CD14-positive monocyte (primary cell): Measurements from ENCODE around the gene CLASP1. TPM values are rescaled to one million over a fixed set of nuclear protein-coding genes. Genes with fewer than 3 reads are reported as not detected.

Source experiments
- DNase-seq, 3 donors: peaks; one replicate each; pipeline ENCODE4 v3.0.0-alpha.2; 2011 to 2022
- H2AFZ ChIP-seq: 2 replicates; pipeline ENCODE4 v1.6.0; 2012; ENCODE audit warnings: mild to moderate bottlenecking, low read depth, low read length, inconsistent platforms; ENCODE audit not compliant: insufficient read depth, poor library complexity, severe bottlenecking
- H3K27ac ChIP-seq, 2 donors: 1 replicate in 1 of 2; 2 replicates in 1 of 2; pipeline ENCODE4 v1.5.1; 2012 to 2013; ENCODE audit warnings: low read length in 2 of 2, control low read depth in 1 of 2, inconsistent platforms in 1 of 2, low read depth in 1 of 2, mild to moderate bottlenecking in 1 of 2
- H3K27me3 ChIP-seq, 2 donors: one replicate each; pipeline versions ENCODE4 v1.6.0 to v1.6.1; 2011 to 2013; ENCODE audit warnings: low read length in 2 of 2; ENCODE audit not compliant: control insufficient read depth in 2 of 2, insufficient read depth in 2 of 2
- H3K36me3 ChIP-seq, 2 donors: replicated peaks in 1 of 2; 1 replicate in 1 of 2; 2 replicates in 1 of 2; pipeline versions ENCODE4 v1.5.1 to v1.6.1; 2012 to 2013; ENCODE audit warnings: low read length in 2 of 2, control low read depth in 1 of 2, inconsistent platforms in 1 of 2, mild to moderate bottlenecking in 1 of 2; ENCODE audit not compliant: insufficient read depth in 2 of 2, control insufficient read depth in 1 of 2
- H3K4me1 ChIP-seq, 2 donors: 1 replicate in 1 of 2; 2 replicates in 1 of 2; pipeline versions ENCODE4 v1.5.1 to v1.6.1; 2012 to 2013; ENCODE audit warnings: low read length in 2 of 2, control low read depth in 1 of 2, inconsistent platforms in 1 of 2, mild to moderate bottlenecking in 1 of 2, moderate library complexity in 1 of 2; ENCODE audit not compliant: insufficient read depth in 2 of 2, control insufficient read depth in 1 of 2
- H3K4me2 ChIP-seq: replicated peaks from 2 replicates; pipeline ENCODE3; 2012; ENCODE audit warnings: low read length, moderate library complexity, mild to moderate bottlenecking; ENCODE audit not compliant: poor library complexity, severe bottlenecking; ENCODE audit errors: extremely low read depth
- H3K4me3 ChIP-seq, 3 experiments: fragments of 200-600 bp in 1 of 3; sonication (generic) in 1 of 3; replicated peaks in 1 of 3; 1 replicate in 2 of 3; 2 replicates in 1 of 3; pipeline ENCODE4 v1.5.1; 2011 to 2013; ENCODE audit warnings: low read length in 3 of 3, mild to moderate bottlenecking in 3 of 3, control low read depth in 2 of 3, low read depth in 2 of 3, inconsistent platforms in 1 of 3, moderate library complexity in 1 of 3
- H3K79me2 ChIP-seq: 2 replicates; pipeline ENCODE4 v1.6.0; 2012; ENCODE audit warnings: mild to moderate bottlenecking, control low read depth, inconsistent platforms, low read length, moderate library complexity; ENCODE audit not compliant: insufficient read depth
- H3K9ac ChIP-seq: 2 replicates; pipeline ENCODE4 v1.6.0; 2017; ENCODE audit warnings: low read length, mild to moderate bottlenecking; ENCODE audit not compliant: insufficient read depth, poor library complexity, severe bottlenecking
- H3K9me3 ChIP-seq, 2 donors: replicated peaks in 1 of 2; 1 replicate in 1 of 2; 2 replicates in 1 of 2; pipeline versions ENCODE4 v1.5.1 to v1.6.1; 2012 to 2013; ENCODE audit warnings: low read length in 2 of 2, control low read depth in 1 of 2; ENCODE audit not compliant: control insufficient read depth in 1 of 2, insufficient read depth in 1 of 2
- H4K20me1 ChIP-seq: 2 replicates; pipeline ENCODE4 v1.6.0; 2012; ENCODE audit warnings: mild to moderate bottlenecking, low read length, control low read depth, moderate library complexity; ENCODE audit not compliant: insufficient read depth
- H3K27ac Mint-ChIP-seq, 7 donors: one replicate each; pipeline ENCODE4 v1.8.0; 2020; ENCODE audit warnings: mild to moderate bottlenecking in 7 of 7, mixed read lengths in 7 of 7, moderate library complexity in 6 of 7, inconsistent platforms in 2 of 7
- H3K27me3 Mint-ChIP-seq, 3 donors: one replicate each; pipeline ENCODE4 v1.8.0; 2021 to 2022; ENCODE audit warnings: low read depth in 3 of 3, mild to moderate bottlenecking in 3 of 3, mixed read lengths in 3 of 3, moderate library complexity in 3 of 3, inconsistent platforms in 1 of 3
- H3K36me3 Mint-ChIP-seq, 2 donors: one replicate each; pipeline ENCODE4 v1.8.0; 2020; ENCODE audit warnings: mixed read lengths in 2 of 2, inconsistent platforms in 1 of 2, mild to moderate bottlenecking in 1 of 2
- H3K4me1 Mint-ChIP-seq: one replicate; pipeline ENCODE4 v1.8.0; 2020; ENCODE audit warnings: mild to moderate bottlenecking, mixed read lengths
- H3K4me3 Mint-ChIP-seq, 2 donors: one replicate each; pipeline ENCODE4 v1.8.0; 2020; ENCODE audit warnings: mild to moderate bottlenecking in 2 of 2, mixed read lengths in 2 of 2, moderate library complexity in 1 of 2
- H3K9me3 Mint-ChIP-seq, 7 donors: one replicate each; pipeline ENCODE4 v1.8.0; 2020 to 2022; ENCODE audit warnings: mixed read lengths in 7 of 7, mild to moderate bottlenecking in 6 of 7, moderate library complexity in 6 of 7, inconsistent platforms in 2 of 7
- CTCF ChIP-seq: fragments of 200-600 bp; IDR thresholded peaks from one replicate; pipeline ENCODE4 v1.8.0; 2022; ENCODE audit warnings: antibody characterized with exemption, mild to moderate bottlenecking
- WGBS: methylation state at CpG from one replicate; pipeline ENCODE4 v1.1.5; 2013; ENCODE audit warnings: missing lambda C conversion rate; ENCODE audit not compliant: insufficient coverage; 5-methylcytosine and 5-hydroxymethylcytosine counted together
- intact Hi-C, 2 donors: fragments of 100-400 bp; cut with micrococcal nuclease; formaldehyde crosslinking; loops; one replicate each; pipeline versions ENCODE4 v1.15.0 to v1.15.1; 2023
- polyA plus RNA-seq, 3 donors: library from polyadenylated mRNA; depleted of rRNA in 1 of 3; unstranded in 2 of 3; stranded (reverse) in 1 of 3; fragments of 300-500 nt in 2 of 3; fragments of >200 nt in 1 of 3; fragmentation: Illumina TruSeq in 2 of 3; gene quantifications; 1 replicate in 2 of 3; 2 replicates in 1 of 3; pipeline ENCODE4 v1.2.3, GENCODE V29; 2012 to 2021

CLASP1 gene
- polyA plus RNA-seq, 3 donors, result 4.8 to 8.1 (median 7.6) TPM

- peaks cover 0 to 4% (median 3%) of the 10 kb centered on the region in 7 donors for H3K9me3 Mint-ChIP-seq
- Histone ChIP-seq H2AFZ (no peak overlapping the region), H3K9me3 (no peaks in the 10 kb centered on the region), H3K36me3 (no peaks in the 10 kb centered on the region), H3K27ac (no peak overlapping the region), H3K9ac (no peak overlapping the region), H3K4me3 (no peak overlapping the region), H4K20me1 (no peaks in the 10 kb centered on the region), H3K4me2 (no peak overlapping the region), H3K79me2 (no peaks in the 10 kb centered on the region), H3K27me3 (peaks cover 0 to 4% of the 10 kb centered on the region in 2 donors), H3K4me1 (peaks cover 26 to 27% of the 10 kb centered on the region in 2 donors)
- intact Hi-C loops, result loop anchor here in 1 of 2 donors (2.0 to 10.0 kb wide), 2 partner anchors 20 to 106 kb away; no protein-coding TSS in a partner anchor
- peaks cover 0 to under 1% of the 10 kb centered on the region in 2 donors for H3K36me3 Mint-ChIP-seq
- DNase-seq, result no peak
- 98% methylated on average over 5 of the region's 5 CpGs for WGBS
- H3K4me3 Mint-ChIP-seq, result no peak overlapping the region
- no peak for TF ChIP-seq CTCF
- H3K27me3 Mint-ChIP-seq, result peaks cover 8 to 10% (median 8%) of the 10 kb centered on the region in 3 donors
- peak overlapping the region in 1 of 7 donors; percentile 33 for H3K27ac Mint-ChIP-seq
- H3K4me1 Mint-ChIP-seq, result peaks cover 36% of the 10 kb centered on the region
Measured at GRCh38 chr2:121291251-121291580, 358.0 kb downstream of the CLASP1 start.

- peaks cover 3 to 9% (median 7%) of the 10 kb centered on the region in 7 donors for H3K9me3 Mint-ChIP-seq
- H3K36me3 ChIP-seq, result no peaks in the 10 kb centered on the region
- no peaks in the 10 kb centered on the region for H3K9me3 ChIP-seq
- peaks cover 37 to 42% of the 10 kb centered on the region in 2 donors for H3K4me1 ChIP-seq
- peaks cover 6 to 17% of the 10 kb centered on the region in 2 donors for H3K27me3 ChIP-seq
- no peak overlapping the region for H3K27ac ChIP-seq
- no peak overlapping the region for H3K4me3 Mint-ChIP-seq
- H3K4me2 ChIP-seq, result no peak overlapping the region
- H4K20me1 ChIP-seq, result no peaks in the 10 kb centered on the region
- H3K9ac ChIP-seq, result no peak overlapping the region
- H3K27me3 Mint-ChIP-seq, result peaks cover 19 to 24% (median 23%) of the 10 kb centered on the region in 3 donors
- DNase-seq, result no peak
- peaks cover 7 to 8% of the 10 kb centered on the region in 2 donors for H3K36me3 Mint-ChIP-seq
- no peak overlapping the region for H3K27ac Mint-ChIP-seq
- H3K4me1 Mint-ChIP-seq, result peaks cover 44% of the 10 kb centered on the region
- no peak overlapping the region for H2AFZ ChIP-seq
- H3K79me2 ChIP-seq, result no peaks in the 10 kb centered on the region
- TF ChIP-seq CTCF, result no peak
- no peak overlapping the region for H3K4me3 ChIP-seq
- intact Hi-C loops, result no loop called here
- WGBS, result 100% methylated on average over 5 of the region's 5 CpGs
Measured at GRCh38 chr2:121289271-121289670, 360.0 kb downstream of the CLASP1 start.
